SHP77 treated with DMSO at 0.1 percent for 48 hours (cell line): ENCODE measurements around the gene AFM.

ENCODE experiments used
- DNase-seq: peaks from one replicate; lab custom pipeline; 2025; lab: John Stamatoyannopoulos, UW

The AFM gene

GRCh38 chr4:73481358-73481757 lies at the start of gene AFM:
AFM (plus strand) TSS chr4:73481745; CDS start chr4:73481776, 31 bp downstream.
- no peak for DNase-seq

- DNase-seq = no peak
Measured at GRCh38 chr4:73431813-73432168, 49.8 kb upstream of the AFM start.

DNA sequence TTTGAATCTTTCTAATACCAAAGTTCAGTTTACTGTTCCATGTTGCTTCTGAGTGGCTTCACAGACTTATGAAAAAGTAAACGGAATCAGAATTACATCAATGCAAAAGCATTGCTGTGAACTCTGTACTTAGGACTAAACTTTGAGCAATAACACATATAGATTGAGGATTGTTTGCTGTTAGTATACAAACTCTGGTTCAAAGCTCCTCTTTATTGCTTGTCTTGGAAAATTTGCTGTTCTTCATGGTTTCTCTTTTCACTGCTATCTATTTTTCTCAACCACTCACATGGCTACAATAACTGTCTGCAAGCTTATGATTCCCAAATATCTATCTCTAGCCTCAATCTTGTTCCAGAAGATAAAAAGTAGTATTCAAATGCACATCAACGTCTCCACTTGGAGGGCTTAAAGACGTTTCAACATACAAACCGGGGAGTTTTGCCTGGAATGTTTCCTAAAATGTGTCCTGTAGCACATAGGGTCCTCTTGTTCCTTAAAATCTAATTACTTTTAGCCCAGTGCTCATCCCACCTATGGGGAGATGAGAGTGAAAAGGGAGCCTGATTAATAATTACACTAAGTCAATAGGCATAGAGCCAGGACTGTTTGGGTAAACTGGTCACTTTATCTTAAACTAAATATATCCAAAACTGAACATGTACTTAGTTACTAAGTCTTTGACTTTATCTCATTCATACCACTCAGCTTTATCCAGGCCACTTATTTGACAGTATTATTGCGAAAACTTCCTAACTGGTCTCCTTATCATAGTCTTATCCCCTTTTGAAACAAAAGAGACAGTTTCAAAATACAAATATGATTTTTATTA lies 49.2 kb upstream of the AFM start:
- no peak for DNase-seq

DNA sequence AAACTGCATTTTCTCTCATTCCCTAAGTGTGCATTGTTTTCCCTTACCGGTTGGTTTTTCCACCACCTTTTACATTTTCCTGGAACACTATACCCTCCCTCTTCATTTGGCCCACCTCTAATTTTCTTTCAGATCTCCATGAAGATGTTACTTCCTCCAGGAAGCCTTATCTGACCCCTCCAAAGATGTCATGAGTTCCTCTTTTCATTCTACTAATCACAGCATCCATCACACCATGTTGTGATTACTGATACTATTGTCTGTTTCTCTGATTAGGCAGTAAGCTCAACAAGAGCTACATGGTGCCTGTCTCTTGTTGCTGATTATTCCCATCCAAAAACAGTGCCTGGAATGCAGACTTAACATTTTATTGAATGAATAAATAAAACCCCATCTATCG lies 48.4 kb upstream of the AFM start:
- DNase-seq = no peak

DNA sequence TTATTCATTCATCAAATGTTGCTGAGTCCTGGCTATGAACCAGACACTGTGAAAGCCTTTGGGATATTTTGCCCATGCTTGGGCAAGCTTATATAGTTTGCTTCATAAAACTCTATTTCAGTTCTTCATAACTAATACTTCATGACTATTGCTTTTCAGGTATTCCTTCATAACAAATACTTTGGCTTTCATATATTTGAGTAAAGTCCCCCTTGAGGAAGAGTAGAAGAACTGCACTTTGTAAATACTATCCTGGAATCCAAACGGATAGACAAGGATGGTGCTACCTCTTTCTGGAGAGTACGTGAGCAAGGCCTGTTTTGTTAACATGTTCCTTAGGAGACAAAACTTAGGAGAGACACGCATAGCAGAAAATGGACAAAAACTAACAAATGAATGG lies 47.2 kb upstream of the AFM start:
- DNase-seq = no peak

- no peak for DNase-seq
Measured at GRCh38 chr4:73435984-73436383, 45.6 kb upstream of the AFM start, which contains the start of gene AFP. AFP (plus strand) TSS chr4:73436221; CDS start chr4:73436263, 42 bp downstream.

DNA sequence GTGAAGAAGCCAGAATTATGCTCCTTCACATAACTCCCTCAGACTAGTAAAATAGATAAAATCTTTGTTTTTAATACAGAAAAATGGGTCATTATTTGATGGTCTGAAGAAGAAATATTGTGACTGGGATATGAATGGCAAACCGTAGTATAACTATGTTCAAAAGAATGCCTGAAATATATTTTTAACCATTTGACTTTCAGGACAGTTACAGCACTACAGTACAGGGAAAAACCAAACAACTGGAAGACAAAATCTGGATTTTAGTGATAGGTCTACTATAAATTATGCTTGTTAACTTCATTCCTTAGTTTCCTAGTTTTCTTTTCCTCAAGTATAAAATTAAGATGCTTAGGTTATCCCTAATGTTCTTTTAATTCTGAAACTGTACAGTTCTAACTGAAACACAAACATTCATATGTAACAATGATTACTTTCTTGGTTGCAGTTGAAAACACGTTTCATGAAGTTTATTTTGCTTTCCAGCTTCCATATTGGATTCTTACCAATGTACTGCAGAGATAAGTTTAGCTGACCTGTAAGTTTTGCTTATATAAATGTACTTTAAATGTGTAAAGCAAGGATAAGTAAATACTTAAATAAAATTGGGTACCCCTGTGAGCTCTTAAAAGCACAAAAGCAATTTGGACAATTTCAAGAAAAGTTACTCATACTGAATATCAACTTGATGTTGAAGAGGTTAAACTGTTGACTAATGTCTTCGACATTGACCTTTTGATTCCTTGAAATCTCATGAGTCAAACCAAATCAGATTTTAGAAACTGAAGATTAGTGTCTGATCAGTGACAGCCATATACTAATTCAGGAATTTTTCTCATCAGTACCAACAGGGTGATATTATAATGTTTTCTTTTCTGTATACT lies 44.6 kb upstream of the AFM start:
- DNase-seq = no peak

GRCh38 chr4:73437558-73437956 lies 44.0 kb upstream of the AFM start:
- no peak for DNase-seq

- no peak for DNase-seq
Measured at GRCh38 chr4:73438048-73438447, 43.5 kb upstream of the AFM start.

- no peak for DNase-seq
Measured at GRCh38 chr4:73438582-73439215, 42.8 kb upstream of the AFM start.

- no peak for DNase-seq
Measured at GRCh38 chr4:73439445-73439844, 42.1 kb upstream of the AFM start.

GRCh38 chr4:73439991-73440390 lies 41.6 kb upstream of the AFM start:
- no peak for DNase-seq

- no peak for DNase-seq
Measured at GRCh38 chr4:73440653-73441052, 40.9 kb upstream of the AFM start.

DNA sequence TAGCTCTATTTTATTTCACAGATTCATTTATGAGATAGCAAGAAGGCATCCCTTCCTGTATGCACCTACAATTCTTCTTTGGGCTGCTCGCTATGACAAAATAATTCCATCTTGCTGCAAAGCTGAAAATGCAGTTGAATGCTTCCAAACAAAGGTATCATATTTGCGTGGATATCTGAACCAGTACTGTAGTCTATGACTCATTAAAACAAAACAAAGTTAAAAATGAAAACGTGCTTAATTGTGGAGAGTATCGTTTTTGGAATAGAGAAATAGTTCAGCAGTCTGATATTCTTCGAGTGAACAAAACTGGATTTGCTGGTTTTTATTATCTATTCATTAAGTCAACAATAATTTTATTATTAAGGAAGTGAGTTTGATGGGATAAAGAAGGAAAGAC lies 39.3 kb upstream of the AFM start:
- no peak for DNase-seq

DNA sequence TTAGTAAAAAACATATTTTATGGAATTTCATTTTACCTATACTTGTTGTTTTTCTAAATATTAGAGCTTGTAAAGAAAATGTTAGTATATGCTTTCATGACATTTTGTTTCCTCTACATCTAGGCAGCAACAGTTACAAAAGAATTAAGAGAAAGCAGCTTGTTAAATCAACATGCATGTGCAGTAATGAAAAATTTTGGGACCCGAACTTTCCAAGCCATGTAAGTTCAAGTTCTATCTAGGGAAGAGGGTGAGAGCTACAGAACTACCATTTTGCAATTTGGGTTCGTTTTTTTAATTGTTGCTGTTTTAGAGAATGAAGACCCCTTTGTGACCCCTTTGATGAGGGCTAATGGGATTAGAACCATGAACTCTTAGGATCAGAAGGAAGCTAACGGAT lies 38.3 kb upstream of the AFM start:
- no peak for DNase-seq

DNA sequence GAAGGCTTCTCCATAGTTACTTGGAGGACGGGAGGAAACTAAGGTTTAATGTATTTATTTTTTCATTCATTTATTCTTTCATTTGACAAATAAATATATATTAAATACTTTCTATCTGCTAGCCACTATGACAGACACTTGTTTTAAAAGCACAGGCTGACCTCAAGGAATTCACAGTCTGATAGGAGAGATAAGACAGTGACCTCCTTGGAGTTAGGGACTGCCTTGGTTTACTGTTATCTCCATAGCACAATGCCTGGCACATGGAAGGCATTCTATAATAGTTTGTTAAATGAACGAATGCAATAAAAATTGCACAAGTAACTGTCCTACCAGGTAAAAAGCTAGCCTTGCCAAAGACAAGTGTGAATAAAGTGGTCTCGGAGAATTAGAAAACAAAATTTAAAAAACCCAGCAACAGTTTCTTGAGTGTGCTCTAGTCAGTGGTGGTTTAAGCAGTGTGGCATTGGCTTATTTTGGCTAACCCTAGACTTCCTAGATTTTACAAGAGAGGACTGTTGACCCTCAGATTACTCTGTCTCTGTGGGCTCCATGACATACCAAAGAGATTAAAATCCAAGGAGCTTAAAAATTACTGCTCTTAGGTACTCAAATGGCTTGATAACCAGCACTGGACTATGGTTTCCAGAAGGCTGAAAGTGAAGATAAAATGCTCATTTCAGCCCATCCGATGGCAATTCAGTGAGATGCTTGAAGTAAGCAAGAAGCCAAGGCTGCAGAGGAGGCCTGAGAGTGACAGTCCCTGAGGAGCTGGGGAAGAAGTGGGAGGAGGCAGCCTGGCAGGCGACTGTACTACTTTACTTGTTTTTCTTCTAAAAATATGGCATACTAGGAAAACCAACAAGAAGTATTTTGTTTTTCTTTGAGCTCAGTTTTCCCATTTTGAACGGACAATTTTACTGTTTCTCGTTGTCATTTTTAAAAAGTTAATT lies 35.9 kb upstream of the AFM start:
- DNase-seq = no peak

- peak; percentile 49 for DNase-seq
Measured at GRCh38 chr4:73446336-73446938, 35.1 kb upstream of the AFM start.

GRCh38 chr4:73447671-73448070 lies 33.9 kb upstream of the AFM start:
- no peak for DNase-seq

DNA sequence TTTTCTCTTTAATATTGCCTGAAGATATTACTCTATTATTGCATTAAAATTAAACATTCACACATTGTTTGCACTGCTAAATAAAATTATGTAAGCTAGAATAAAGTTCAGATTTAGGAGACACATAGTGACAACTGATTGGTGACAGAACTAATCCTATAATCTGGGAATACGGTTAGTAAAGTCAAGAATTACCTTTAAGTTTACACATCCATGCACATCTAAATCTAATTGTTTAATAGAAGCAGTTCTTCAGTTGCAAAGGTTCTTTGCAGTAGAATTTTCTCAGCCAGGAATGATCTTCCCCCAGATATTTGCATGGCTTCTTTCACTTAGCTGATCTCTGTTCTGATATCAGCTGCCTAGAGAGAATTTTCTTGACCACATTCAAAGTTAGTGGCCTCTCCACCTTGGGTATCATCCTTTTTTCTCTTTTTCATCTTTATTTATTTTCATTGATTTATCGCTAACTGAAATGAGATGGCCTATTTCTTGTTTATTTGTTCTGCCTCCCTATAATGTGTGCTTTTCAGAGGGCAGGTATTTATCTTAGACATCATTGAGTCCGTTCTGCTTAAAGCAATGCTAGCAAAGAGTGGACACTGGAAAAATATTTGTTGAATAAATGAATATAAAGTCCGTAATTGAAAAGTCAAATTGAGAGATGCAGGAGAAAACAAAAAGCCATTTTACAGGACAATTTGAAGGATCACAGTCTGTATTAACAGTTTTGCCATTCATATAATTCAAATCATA lies 32.9 kb upstream of the AFM start:
- DNase-seq = no peak

GRCh38 chr4:73450398-73451004 lies 31.0 kb upstream of the AFM start:
- peak; percentile 82 for DNase-seq
